Putamen (tissue), 1 donor: ENCODE measurements around the gene CCDC170.
"Not testable (repeated sequence)": the region's sequence is repeated elsewhere in the genome, so short reads cannot be mapped to it uniquely, and the experiment has no call there.

Experiments
- DNase-seq: peaks from one replicate; pipeline ENCODE4 v3.0.0-alpha.2; 2016; ENCODE audit warnings: low spot score

Gene CCDC170

GRCh38 chr6:151494235-151494935 is 568 bp downstream of the CCDC170 start:
- peak; percentile 52 for DNase-seq

DNA sequence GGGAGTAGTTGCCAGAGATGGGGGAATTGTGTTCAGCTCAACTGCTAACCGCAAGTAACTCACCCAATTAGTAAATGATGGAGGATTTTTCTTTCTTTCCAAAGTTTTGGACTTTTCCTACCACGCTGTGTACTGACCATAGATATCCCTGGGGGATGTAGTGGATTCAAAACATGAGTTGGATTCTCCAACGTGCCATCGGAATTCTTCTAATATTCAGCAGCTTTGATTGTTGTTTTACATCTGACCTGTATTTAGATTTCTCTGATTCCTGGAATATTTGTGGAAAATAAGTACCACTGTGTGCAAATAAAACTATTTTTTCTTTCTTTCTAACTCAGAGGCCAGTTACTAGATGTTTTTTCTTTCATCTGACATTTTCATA is 1.1 kb downstream of the CCDC170 start:
- no peak for DNase-seq

GRCh38 chr6:151495380-151495779 is 1.6 kb downstream of the CCDC170 start:
- no peak for DNase-seq

GRCh38 chr6:151497905-151498304 is 4.1 kb downstream of the CCDC170 start:
- no peak for DNase-seq

DNA sequence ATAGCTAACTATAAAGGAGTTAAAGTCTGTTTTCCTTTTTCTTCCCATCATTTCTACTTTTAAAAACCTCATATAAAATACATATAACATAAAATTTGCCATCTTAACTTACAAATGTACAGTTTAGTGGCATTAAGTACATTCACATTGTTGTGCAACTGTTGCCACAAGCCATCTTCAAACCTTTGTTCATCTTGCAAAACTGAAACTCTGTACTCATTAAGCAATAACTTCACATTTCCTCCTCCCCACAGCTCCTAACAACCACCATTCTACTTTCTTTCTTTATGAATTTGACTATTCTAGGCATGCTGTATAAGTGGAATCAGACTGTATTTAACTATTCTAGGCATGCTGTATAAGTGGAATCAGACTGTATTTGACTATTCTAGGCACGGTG is 4.5 kb downstream of the CCDC170 start:
- DNase-seq, result no peak

GRCh38 chr6:151499551-151499950 is 5.7 kb downstream of the CCDC170 start:
- no peak for DNase-seq

DNA sequence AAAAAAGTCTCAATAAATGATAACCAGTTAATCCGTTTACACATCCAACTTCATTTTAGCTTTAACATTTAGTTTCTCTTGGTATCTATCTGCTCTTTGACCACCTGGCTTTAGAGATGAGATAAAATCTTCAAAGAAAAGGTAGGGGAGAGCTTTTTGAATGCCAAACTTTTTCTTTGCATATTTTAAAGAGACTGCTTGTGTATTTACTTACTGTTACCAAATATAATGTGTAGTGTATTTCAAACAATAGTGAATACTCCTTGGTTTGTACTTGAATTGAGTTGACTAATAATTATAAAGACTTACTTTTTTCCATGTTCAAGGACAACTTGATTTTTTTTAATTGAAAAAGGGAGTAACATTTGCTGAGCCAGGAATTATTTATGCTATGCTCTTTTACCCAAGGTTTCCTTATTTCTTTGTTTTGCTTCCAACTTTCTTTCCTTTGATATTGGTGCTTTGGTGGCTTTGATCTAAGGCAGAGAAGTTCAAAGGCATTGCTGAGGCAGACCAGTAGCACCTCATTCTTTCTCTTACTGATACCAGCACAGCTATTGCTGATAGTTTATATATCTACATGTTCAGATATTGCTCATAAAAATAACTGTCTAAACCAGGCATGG is 7.8 kb downstream of the CCDC170 start:
- no peak for DNase-seq

DNA sequence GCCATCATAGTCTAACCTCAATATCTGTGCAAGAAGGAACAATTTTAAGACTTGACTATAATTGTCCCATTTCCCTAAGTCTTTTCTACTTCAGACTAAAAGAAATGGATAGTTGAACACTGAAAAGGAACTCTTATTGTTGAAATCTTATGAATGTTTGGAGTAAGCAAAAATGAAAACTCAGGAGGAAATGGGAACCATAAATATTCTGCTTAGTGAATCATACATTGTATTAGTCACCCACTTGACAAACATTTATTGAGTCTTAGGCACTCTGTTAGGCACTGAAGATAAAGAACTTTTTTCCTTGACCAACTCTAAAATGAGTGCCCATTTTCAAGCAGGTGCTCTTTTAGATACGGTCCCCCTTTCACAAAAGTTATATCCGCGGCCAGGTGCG is 8.7 kb downstream of the CCDC170 start:
- DNase-seq, result no peak

- DNase-seq, result no peak
Measured at GRCh38 chr6:151506761-151507160, 12.9 kb downstream of the CCDC170 start.

DNA sequence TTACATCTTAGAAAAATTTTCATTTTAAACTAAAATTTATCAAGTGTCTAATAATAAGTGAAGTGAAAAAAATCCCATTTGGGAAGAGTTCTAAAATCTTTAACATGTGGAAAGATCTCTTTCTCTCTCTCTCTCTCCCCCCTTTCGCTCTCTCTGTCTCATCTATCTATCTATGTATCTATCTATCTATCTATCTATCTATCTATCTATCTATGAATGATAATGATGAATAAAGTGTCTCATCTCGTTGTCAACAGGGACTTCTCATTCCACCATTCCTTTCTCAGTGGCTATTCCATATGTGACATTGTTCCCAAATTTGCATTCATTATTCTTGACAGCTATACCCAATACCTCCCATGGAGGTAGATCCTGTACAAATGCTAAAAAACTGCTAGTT is 15.2 kb downstream of the CCDC170 start:
- no peak for DNase-seq

DNA sequence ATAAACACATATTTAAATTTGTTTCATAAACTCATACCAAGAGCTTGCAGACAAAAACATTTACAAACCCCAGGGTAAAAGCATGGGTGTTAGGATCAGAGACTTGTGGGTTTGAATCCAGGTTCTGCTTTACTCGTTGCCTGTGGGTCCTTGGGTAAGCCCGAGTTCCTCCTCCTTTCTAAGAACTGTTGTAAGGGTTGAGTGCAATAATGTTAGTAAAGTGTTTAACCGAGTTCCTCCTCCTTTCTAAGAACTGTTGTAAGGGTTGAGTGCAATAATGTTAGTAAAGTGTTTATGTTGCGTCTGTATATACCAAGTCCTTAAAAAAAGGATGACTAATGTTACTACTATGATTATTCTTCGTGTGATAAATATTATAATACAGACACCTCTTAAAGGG is 18.7 kb downstream of the CCDC170 start:
- DNase-seq, result no peak

- DNase-seq, result no peak
Measured at GRCh38 chr6:151514000-151514730, 20.3 kb downstream of the CCDC170 start.

DNA sequence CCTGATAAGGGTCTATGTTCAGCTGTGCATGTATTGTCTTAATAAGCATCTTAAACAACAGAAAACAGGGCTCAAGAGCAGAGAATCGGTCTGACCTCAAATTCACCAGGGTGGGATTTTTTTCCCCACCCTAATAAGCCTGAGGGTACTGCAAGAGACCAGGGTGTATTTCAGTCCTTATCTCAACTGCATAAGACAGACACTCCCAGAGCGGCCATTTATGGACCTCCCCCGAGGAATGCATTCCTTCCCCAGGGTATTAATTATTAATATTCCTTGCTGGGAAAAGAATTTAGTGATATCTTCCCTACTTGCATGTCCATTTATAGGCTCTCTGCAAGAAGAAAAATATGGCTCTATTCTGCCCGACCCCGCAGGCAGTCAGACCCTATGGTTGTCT is 25.2 kb downstream of the CCDC170 start:
- DNase-seq, result not testable (repeated sequence)

DNA sequence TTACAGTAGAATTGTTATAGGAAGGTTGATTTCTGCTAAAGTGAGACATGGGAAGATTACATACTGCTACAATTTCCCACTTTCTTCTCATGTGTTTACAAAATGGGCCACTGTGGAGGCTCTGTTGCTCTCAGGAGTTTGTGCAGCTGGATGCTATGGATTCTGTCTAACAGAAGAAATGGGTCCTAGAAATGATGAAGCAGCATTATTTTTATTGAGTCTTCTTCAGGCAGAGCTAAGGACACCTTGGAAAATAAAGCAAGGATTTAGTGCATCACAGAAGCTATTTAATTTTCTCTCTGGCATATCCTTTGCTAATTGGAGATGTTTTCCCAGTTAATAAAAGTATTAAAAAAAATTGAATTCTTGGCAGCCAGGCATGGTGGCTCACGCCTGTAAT is 29.2 kb downstream of the CCDC170 start:
- DNase-seq, result no peak

DNA sequence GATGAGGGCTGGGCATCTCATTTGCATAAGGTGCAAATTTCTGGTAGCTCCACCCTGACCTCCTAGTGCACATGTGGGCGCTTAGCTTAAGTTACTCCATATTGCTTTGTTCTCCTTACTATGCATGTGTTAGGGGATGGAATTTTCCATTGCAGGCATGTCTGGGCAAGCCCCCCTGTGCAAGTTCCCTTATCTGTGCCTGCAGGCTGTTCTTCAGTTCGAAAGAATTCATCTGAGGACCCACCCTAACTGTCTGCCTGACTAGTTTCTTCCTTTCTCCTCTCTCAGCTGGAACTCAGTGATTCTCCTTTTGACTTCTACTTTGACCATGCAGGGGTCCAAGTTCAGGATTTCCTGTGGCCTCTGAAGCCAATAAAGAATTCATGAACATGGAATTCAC is 30.2 kb downstream of the CCDC170 start:
- no peak for DNase-seq

DNA sequence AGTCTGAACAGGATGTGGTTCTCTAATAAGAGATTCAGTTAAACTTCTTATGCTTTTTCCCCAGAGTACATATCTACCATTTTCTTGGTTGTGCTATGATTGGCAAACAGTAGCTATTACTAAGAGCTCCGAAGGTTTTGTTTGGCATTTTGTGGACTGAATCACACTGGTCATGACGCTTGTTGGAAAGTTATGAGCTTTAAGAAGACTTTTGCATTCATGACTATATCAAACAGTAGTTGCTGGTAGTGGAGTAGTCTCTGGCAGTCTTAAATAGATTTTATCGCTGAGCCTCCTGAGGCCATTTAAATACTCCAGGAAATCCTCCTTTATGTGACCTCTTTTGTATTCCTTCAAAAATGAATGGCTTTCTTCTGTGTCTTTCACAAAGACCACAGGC is 40.8 kb downstream of the CCDC170 start:
- no peak for DNase-seq

DNA sequence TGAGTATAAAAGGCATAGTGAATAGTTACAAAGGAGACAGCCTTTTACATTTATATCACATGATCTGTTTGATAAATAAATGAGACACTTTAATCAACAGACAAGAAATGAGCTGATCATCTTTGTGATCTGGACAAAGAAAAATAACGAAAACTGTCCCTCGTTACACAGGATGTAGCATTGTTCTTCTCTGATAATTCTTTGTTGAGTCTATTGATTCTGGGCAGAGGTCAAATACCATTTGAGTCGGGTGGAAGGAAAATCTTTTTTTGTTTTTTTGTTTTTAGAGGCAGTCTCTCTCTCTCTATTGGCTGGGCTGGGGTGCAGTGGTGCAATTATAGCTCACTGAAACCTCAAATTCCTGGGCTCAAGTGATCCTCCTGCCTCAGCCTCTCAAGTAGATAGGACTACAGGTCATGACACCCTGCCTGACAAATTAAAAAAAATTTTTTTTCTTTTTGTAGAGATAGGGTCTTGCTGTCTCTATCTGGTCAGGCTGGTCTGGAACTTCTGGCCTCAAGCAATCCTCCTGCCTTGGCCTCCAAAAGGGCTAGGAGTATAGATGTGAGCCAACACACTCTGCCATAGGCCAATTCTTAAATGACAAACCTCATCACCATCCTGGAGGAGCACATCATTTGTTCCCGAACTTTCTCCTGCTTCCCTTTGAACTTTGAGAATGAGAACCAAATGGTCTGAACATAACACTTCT is 41.8 kb downstream of the CCDC170 start:
- DNase-seq, result no peak

DNA sequence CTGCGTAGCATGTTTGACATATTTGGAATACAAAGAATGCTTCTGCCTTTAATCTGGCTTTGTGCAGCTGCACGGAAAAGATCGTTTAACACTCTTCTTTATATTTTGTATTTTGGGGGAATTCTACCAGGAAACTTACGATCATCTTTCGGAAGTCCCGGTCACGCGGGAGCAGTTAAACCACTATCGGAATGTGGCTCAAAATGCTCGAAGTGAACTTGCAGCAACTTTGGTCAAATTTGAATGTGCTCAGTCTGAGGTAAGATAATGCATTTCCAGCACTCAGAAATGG is 42.3 kb downstream of the CCDC170 start:
- no peak for DNase-seq

DNA sequence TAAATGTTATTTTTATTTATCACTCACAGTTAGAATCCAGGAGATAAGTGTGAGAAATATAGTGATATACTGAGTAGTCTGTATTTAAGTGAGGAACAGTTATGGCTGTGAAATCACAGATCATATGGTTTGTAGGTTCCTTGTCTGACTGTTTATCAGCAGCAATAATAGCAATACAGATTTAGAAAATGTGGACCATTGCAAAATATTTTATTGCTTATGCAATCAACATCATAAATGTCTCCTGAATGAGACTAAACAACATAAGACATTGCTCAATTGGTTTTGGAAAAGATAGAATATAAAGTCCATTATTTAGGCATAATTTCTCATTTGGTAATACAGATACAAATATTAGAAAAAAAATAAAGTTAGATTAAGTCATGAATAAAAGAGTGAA is 43.7 kb downstream of the CCDC170 start:
- DNase-seq, result no peak

DNA sequence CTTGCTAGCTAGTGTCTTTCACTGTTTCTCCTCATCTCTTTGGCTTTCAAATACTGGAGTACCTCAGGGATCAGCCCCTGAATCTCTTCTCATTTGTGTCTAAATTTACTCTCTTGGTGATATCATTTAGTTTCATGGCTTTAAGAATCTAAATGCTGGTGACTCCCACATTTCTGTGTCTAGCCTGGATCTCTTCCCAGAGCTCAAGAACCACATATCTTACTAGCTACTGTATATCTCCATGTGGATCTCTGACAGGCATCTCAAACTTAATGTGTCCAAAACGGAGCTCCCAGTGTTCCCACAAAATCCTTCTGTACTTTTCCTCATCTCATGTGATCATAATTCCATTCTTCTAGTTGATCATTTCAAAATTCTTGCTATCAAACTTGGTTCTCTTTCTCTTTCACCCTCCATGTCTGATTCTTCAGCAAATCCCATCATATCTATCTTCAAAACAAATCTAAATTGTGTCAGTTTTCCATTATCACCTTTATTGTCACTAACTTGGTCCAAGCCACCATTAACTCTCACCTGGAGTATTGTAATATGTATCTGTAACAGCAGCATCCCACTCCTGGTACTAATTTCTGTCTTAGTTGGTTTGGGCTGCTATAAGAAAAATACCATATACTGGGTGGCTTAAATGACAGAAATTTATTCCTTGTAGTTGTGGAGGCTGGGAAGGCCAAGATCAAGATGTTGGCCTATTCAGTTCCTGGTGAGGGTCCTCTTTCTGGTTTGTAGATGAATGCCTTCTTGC is 45.9 kb downstream of the CCDC170 start:
- no peak for DNase-seq

- DNase-seq, result no peak
Measured at GRCh38 chr6:151544453-151544852, 50.6 kb downstream of the CCDC170 start.

- DNase-seq, result not testable (repeated sequence)
Measured at GRCh38 chr6:151544884-151545283, 51.1 kb downstream of the CCDC170 start.
